Adrenal gland (tissue), 12 donors: ENCODE measurements around the gene MTFR1L. TPM values are rescaled to one million over a fixed set of nuclear protein-coding genes. Genes with fewer than 3 reads are reported as not detected.

Source experiments
- DNase-seq, 7 donors: peaks; one replicate each; pipeline ENCODE4 v3.0.0-alpha.2; 2019 to 2020
- H3K27ac ChIP-seq, 5 donors: fragments of 200-600 bp; sonication (generic) in 4 of 5; 1 replicate in 3 of 5; 2 replicates in 2 of 5; pipeline versions ENCODE4 v1.5.1 to v1.8.0; 2016 to 2020; ENCODE audit warnings: mild to moderate bottlenecking in 1 of 5
- H3K27me3 ChIP-seq: fragments of 200-600 bp; 2 replicates; pipeline ENCODE4 v1.8.0; 2021
- H3K36me3 ChIP-seq, 2 donors: fragments of 200-600 bp; replicated peaks in 1 of 2; 1 replicate in 1 of 2; 2 replicates in 1 of 2; pipeline versions ENCODE4 v1.5.1 to v1.8.0; 2018 to 2022
- H3K4me1 ChIP-seq, 2 donors: fragments of 200-600 bp; replicated peaks in 1 of 2; 1 replicate in 1 of 2; 2 replicates in 1 of 2; pipeline versions ENCODE4 v1.5.1 to v1.8.0; 2018 to 2021
- H3K4me3 ChIP-seq, 4 donors: fragments of 200-600 bp; sonication (generic) in 3 of 4; one replicate each; pipeline ENCODE4 v1.5.1; 2016 to 2018
- H3K9me3 ChIP-seq, 3 donors: fragments of 200-600 bp; sonication (generic) in 1 of 3; replicated peaks in 1 of 3; 1 replicate in 2 of 3; 2 replicates in 1 of 3; pipeline versions ENCODE4 v1.5.1 to v1.8.0; 2016 to 2021
- POLR2A ChIP-seq, 2 donors: fragments of 450-650 bp; IDR thresholded peaks; one replicate each; pipeline ENCODE4 v1.6.1; 2017; ENCODE audit warnings: antibody characterized with exemption in 2 of 2, mild to moderate bottlenecking in 2 of 2, moderate library complexity in 1 of 2
- WGBS, 4 donors: extraction: QIAGEN DNeasy Blood & Tissue Kit in 2 of 4; methylation state at CpG; one replicate each; pipeline versions ENCODE4 v1.1.5 to v1.1.7; 2013 to 2017; 5-methylcytosine and 5-hydroxymethylcytosine counted together
- intact Hi-C, 2 donors: fragments of 100-400 bp; cut with DNase I; formaldehyde crosslinking; loops; one replicate each; pipeline versions ENCODE4 v1.14.1 to v1.15.0; 2022 to 2023
- polyA plus RNA-seq, 3 donors: library from polyadenylated mRNA; stranded (reverse); fragments of 200-250 nt in 2 of 3; fragments of 350-450 nt in 1 of 3; fragmentation: Illumina TruSeq in 1 of 3; extraction: RNeasy Lipid Tissue Mini Kit (QIAGEN cat#74804) in 1 of 3; gene quantifications; one replicate each; pipeline ENCODE4 v1.2.3, GENCODE V29; 2013 to 2014
- total RNA-seq, 9 donors: library from RNA; depleted of rRNA in 4 of 9; stranded (reverse); fragments of >200 nt in 4 of 9; fragments of 120-200 nt in 1 of 9; fragmentation: NEBNext Ultra II Directional in 1 of 9; extraction: Animal tissue kit (Norgen Biotek cat#: 25700) in 1 of 9; gene quantifications; one replicate each; pipeline versions ENCODE4 v1.1.0 to v1.2.4, GENCODE V29; 2013 to 2023
- TF ChIP-seq, protein P1 (sequence below), 6 experiments: fragments of 450-650 bp in 4 of 6; fragments of 200-600 bp in 2 of 6; sonication (generic) in 1 of 6; IDR thresholded peaks; 1 replicate in 5 of 6; 2 replicates in 1 of 6; pipeline versions ENCODE4 v1.5.1 to v1.8.0; 2016 to 2021; ENCODE audit warnings: antibody characterized with exemption in 6 of 6, mild to moderate bottlenecking in 2 of 6, moderate library complexity in 1 of 6
- donor health status: healthy with polysubstance abuse.
- donor health status: Bipolar disorder and iron deficiency.
- donor health status: DM: yes; HTN: yes; CAD: no.
- donor health status: DM: no; HTN: no; CAD: no.
- donor health status: DM: no; HTN: no; CAD: no.
- donor health status: DM: yes; HTN: yes; CAD: no.

MTFR1L gene
- total and polyA plus RNA-seq, 12 donors, result 116 to 298 (median 192) TPM

DNA sequence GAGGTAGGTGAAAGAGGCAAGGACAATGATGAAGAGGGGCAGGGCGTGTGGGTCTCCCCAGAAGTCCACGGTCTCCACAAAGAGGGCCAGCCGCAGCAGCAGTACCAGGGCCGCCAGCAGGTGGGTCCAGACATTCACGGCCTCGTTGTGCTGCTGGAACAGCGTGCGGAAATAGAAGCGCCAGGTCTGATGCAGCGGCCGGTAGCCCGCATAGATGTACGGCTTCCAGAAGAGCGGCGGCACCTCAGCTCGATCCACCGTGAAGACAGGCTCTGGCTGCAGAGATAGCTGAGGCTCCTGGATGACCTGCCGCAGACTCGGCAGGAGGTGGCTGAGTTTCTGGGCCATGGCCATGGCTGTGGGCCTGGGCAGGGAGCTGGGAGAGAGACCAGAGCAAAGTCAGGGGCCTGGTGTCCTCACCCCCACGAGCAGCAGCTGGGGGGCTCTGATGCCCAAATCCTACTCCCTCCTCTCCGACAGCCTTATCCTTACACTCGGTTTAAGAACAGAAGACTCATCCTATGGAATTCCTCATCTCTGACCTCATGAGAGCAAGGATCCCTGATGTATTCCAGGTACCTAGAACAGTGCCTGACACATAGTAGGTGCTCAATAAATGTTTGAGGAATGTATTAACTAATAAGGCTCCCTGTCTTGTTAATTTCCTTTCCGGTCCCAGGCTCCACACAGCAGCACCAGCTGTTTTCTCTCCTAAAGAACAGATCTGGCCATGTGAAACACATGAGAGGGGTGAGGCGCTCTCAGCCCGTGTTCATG is 43.9 kb downstream of the MTFR1L start:
- H3K27me3 ChIP-seq, result no peaks in the 10 kb centered on the region
- H3K4me3 ChIP-seq, result no peak overlapping the region
- no peak for TF ChIP-seq POLR2A (IDR thresholded peaks at IDR 0.05)
- TF ChIP-seq, protein P1, sequence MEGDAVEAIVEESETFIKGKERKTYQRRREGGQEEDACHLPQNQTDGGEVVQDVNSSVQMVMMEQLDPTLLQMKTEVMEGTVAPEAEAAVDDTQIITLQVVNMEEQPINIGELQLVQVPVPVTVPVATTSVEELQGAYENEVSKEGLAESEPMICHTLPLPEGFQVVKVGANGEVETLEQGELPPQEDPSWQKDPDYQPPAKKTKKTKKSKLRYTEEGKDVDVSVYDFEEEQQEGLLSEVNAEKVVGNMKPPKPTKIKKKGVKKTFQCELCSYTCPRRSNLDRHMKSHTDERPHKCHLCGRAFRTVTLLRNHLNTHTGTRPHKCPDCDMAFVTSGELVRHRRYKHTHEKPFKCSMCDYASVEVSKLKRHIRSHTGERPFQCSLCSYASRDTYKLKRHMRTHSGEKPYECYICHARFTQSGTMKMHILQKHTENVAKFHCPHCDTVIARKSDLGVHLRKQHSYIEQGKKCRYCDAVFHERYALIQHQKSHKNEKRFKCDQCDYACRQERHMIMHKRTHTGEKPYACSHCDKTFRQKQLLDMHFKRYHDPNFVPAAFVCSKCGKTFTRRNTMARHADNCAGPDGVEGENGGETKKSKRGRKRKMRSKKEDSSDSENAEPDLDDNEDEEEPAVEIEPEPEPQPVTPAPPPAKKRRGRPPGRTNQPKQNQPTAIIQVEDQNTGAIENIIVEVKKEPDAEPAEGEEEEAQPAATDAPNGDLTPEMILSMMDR (IDR thresholded peaks at IDR 0.05), result no peak
- H3K27ac ChIP-seq, result no peak overlapping the region
- peaks cover 5 to 21% of the 10 kb centered on the region in 2 donors for H3K4me1 ChIP-seq
- 83 to 94% (median 88%) methylated on average over 8 to 25 of the region's 25 CpGs for WGBS, 4 donors
- H3K36me3 ChIP-seq, result peaks cover 0 to 17% of the 10 kb centered on the region in 2 donors
- DNase-seq, result no peak
- intact Hi-C loops, result loop anchor here in 1 of 2 donors (5.0 kb wide), 1 partner anchor 41 kb away; no protein-coding TSS in a partner anchor
- H3K9me3 ChIP-seq, result no peaks in the 10 kb centered on the region

DNA sequence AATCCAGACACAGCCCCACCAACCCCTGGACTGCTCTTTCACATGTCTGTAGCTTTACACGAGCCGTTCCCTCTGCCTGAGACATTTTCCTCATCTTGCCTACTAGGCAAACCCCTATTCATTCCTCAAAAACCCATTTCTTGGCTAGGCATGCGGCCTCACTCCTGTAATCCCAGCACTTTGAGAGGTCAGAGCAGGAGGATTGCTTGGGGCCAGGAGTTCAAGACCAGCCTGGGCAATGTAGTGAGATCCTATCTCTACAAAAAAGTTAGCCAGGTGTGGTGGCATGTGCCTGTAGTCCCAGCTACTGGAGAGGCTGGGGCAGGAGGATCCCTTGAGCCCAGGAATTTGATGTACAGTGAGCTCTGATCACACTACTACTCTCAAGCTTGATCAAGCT is 44.7 kb downstream of the MTFR1L start:
- H3K4me1 ChIP-seq, result peaks cover 0 to 16% of the 10 kb centered on the region in 2 donors
- peak in 1 of 7 donors; percentile 8 for DNase-seq
- intact Hi-C loops, result loop anchor here in 1 of 2 donors (5.0 kb wide), 1 partner anchor 42 kb away; no protein-coding TSS in a partner anchor
- WGBS, 4 donors, result 88 to 96% (median 92%) methylated on average over 3 of the region's 3 CpGs
- H3K27ac ChIP-seq, result no peak overlapping the region
- no peaks in the 10 kb centered on the region for H3K27me3 ChIP-seq
- TF ChIP-seq POLR2A (IDR thresholded peaks at IDR 0.05), result no peak
- TF ChIP-seq, protein P1 (IDR thresholded peaks at IDR 0.05), result no peak
- H3K9me3 ChIP-seq, result no peaks in the 10 kb centered on the region
- no peak overlapping the region for H3K4me3 ChIP-seq
- H3K36me3 ChIP-seq, result peaks cover 0 to 22% of the 10 kb centered on the region in 2 donors

DNA sequence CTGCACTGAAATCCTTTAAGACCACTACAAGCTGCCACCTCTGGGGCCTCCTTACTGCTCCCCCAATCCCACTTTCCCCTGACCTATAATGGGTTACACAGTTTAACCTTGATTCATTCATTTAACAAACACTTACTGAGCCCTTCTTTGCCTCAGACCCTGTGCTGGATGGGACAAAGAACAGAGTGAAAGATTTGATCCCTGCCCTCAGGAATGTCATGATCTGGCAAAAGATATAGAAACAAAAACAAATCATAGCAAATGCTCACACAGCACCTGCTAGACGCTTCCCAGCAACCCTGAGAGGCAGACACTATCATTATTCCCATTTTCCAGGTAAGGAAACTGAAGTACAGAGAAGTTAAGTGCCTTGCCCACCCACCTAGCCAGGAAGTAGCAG is 46.5 kb downstream of the MTFR1L start:
- TF ChIP-seq POLR2A (IDR thresholded peaks at IDR 0.05), result no peak
- TF ChIP-seq, protein P1 (IDR thresholded peaks at IDR 0.05), result no peak

DNA sequence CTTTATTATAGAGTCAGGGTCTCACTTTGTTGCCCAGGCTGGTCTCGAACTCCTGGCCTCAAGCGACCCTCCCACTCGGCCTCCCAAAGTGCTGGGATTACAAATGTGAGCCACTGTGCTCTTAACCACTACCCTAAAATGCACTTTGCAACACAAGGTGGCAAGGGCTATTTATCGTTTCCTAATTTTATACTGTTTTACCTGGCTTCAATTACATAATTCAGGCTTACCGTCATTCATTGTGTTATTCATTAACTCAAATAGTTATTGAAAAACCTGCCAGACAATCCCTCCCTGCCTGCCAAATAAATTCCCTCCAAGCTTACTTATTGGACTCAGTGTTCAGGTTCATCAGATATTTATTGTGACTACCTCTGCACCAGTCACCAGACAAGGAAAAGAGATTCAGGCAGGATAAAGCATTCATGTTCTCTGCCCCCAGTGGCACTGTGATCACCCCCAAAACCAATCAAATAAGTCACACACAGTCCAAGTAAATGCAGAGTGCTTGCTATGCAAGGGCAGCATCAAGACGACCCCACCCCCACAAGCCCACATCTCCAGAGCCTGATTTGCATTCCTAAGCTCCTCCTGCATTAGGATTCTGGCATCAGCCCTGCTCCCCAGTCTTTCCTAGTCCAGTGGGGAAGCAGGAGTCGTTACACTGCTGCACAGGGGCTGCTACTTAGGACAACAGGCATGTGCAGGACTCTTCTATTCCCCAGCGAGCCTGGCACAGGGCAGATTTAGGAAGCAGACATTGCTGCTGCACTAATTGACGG is 47.6 kb downstream of the MTFR1L start:
- TF ChIP-seq, protein P1 (IDR thresholded peaks at IDR 0.05), result no peak
- TF ChIP-seq POLR2A (IDR thresholded peaks at IDR 0.05), result no peak
- WGBS, 4 donors, result 72 to 82% (median 78%) methylated on average over 6 to 9 of the region's 9 CpGs
- no peak overlapping the region for H3K27ac ChIP-seq
- H3K9me3 ChIP-seq, result no peaks in the 10 kb centered on the region
- intact Hi-C loops, result no loop called here
- H3K27me3 ChIP-seq, result no peaks in the 10 kb centered on the region
- peaks cover 0 to 18% of the 10 kb centered on the region in 2 donors for H3K36me3 ChIP-seq
- no peak overlapping the region for H3K4me3 ChIP-seq
- peak in 2 of 7 donors; percentile 15 to 47 for DNase-seq
- peaks cover 22 to 23% of the 10 kb centered on the region in 2 donors for H3K4me1 ChIP-seq

More for the DNA sequence above, 46.5 kb downstream of the MTFR1L start:
- peak in 1 of 7 donors; percentile 2 for DNase-seq
- no peak overlapping the region for H3K4me3 ChIP-seq
- intact Hi-C loops, result no loop called here
- H3K36me3 ChIP-seq, result peaks cover 0 to 22% of the 10 kb centered on the region in 2 donors
- no peaks in the 10 kb centered on the region for H3K9me3 ChIP-seq
- no peak overlapping the region for H3K27ac ChIP-seq
- WGBS, 4 donors, result 59 to 80% (median 69%) methylated on average over 1 of the region's 1 CpG
- no peaks in the 10 kb centered on the region for H3K27me3 ChIP-seq
- H3K4me1 ChIP-seq, result peaks cover 12 to 16% of the 10 kb centered on the region in 2 donors
